Neutrophil (primary cell): ENCODE measurements around the gene SIDT2.

Experiments
- H3K27ac ChIP-seq: fragments of 200-600 bp; sonication (generic); 2 replicates; pipeline ENCODE4 v1.5.1; 2016; ENCODE audit warnings: mild to moderate bottlenecking, moderate library complexity
- H3K27me3 ChIP-seq: fragments of 200-600 bp; sonication (generic); 2 replicates; pipeline ENCODE4 v1.6.0; 2016; ENCODE audit warnings: mild to moderate bottlenecking
- H3K36me3 ChIP-seq: fragments of 200-600 bp; sonication (generic); 2 replicates; pipeline ENCODE4 v1.5.1; 2017
- H3K4me1 ChIP-seq, 2 experiments: fragments of 200-600 bp in 1 of 2; sonication (generic) in 1 of 2; 1 replicate in 1 of 2; 2 replicates in 1 of 2; pipeline versions ENCODE4 v1.5.1 to v1.6.1; 2013 to 2016; ENCODE audit warnings: low read depth in 1 of 2, low read length in 1 of 2, mild to moderate bottlenecking in 1 of 2, moderate library complexity in 1 of 2; ENCODE audit not compliant: control insufficient read depth in 1 of 2, insufficient read depth in 1 of 2
- H3K4me3 ChIP-seq, 2 experiments: fragments of 200-600 bp in 1 of 2; sonication (generic) in 1 of 2; 1 replicate in 1 of 2; 2 replicates in 1 of 2; pipeline ENCODE4 v1.5.1; 2013 to 2016; ENCODE audit warnings: low read depth in 1 of 2, low read length in 1 of 2, mild to moderate bottlenecking in 1 of 2, moderate library complexity in 1 of 2
- H3K9me3 ChIP-seq: fragments of 200-600 bp; sonication (generic); 2 replicates; pipeline ENCODE4 v1.5.1; 2016
- CTCF ChIP-seq: fragments of 200-600 bp; sonication (generic); IDR thresholded peaks from 2 replicates; pipeline ENCODE4 v1.5.1; 2016; ENCODE audit warnings: antibody characterized with exemption

SIDT2 gene

GRCh38 chr11:117197006-117197405, 18.5 kb downstream of the SIDT2 start:
- no peak overlapping the region for H3K27ac ChIP-seq
- H3K36me3 ChIP-seq, result peaks cover 11% of the 10 kb centered on the region
- TF ChIP-seq CTCF, result no peak
- H3K4me3 ChIP-seq, result no peak overlapping the region
- no peaks in the 10 kb centered on the region for H3K4me1 ChIP-seq
- no peaks in the 10 kb centered on the region for H3K9me3 ChIP-seq
- H3K27me3 ChIP-seq, result peaks cover 5% of the 10 kb centered on the region

- Histone ChIP-seq H3K27me3 (peaks cover 5% of the 10 kb centered on the region), H3K36me3 (peaks cover 5% of the 10 kb centered on the region), H3K27ac (no peak overlapping the region), H3K9me3 (no peaks in the 10 kb centered on the region), H3K4me3 (no peak overlapping the region), H3K4me1 (no peaks in the 10 kb centered on the region)
- TF ChIP-seq CTCF, result no peak
Observed at GRCh38 chr11:117197516-117198456, 19.2 kb downstream of the SIDT2 start.

- peaks cover 12% of the 10 kb centered on the region for H3K36me3 ChIP-seq
- H3K27ac ChIP-seq, result no peak overlapping the region
- H3K27me3 ChIP-seq, result peaks cover 5% of the 10 kb centered on the region
- no peak for TF ChIP-seq CTCF
- H3K4me3 ChIP-seq, result no peak overlapping the region
- H3K9me3 ChIP-seq, result no peaks in the 10 kb centered on the region
- H3K4me1 ChIP-seq, result no peaks in the 10 kb centered on the region
Observed at GRCh38 chr11:117198613-117199012, 20.1 kb downstream of the SIDT2 start.

GRCh38 chr11:117199053-117199915, 20.7 kb downstream of the SIDT2 start, which contains the start of gene TAGLN:
Gene TAGLN, plus strand, starts transcription at chr11:117199370. Its CDS starts 3,644 bp downstream, at chr11:117203014.
- TF ChIP-seq CTCF, result no peak
- no peak within 1 kb of the TSS for H3K27ac ChIP-seq
- peaks cover 19% of the 10 kb centered on the region for H3K36me3 ChIP-seq
- H3K4me3 ChIP-seq, result no peak within 1 kb of the TSS
- H3K27me3 ChIP-seq, result peaks cover 5% of the 10 kb centered on the region
- no peaks in the 10 kb centered on the region for H3K9me3 ChIP-seq
- H3K4me1 ChIP-seq, result no peaks in the 10 kb centered on the region

- peaks cover 28% of the 10 kb centered on the region for H3K36me3 ChIP-seq
- no peaks in the 10 kb centered on the region for H3K4me1 ChIP-seq
- H3K9me3 ChIP-seq, result no peaks in the 10 kb centered on the region
- no peak overlapping the region for H3K4me3 ChIP-seq
- no peak for TF ChIP-seq CTCF
- peaks cover 5% of the 10 kb centered on the region for H3K27me3 ChIP-seq
- no peak overlapping the region for H3K27ac ChIP-seq
Observed at GRCh38 chr11:117199916-117200812, 21.6 kb downstream of the SIDT2 start.
